K562 (cell line): ENCODE results near the gene TGFB1I1.
"Not testable (repeated sequence)": the region's sequence is repeated elsewhere in the genome, so short reads cannot be mapped to it uniquely, and the experiment has no call there.

Source experiments
- CREM ChIP-seq: IDR thresholded peaks from 2 replicates; pipeline ENCODE4 v1.6.1; 2014; ENCODE audit warnings: antibody characterized with exemption, low read depth
- DIDO1 ChIP-seq: fragments of 450-650 bp; IDR thresholded peaks from 2 replicates; pipeline ENCODE4 v1.6.1; 2016; ENCODE audit warnings: low read depth, missing biosample characterization, missing genetic modification characterization
- ELF4 ChIP-seq: fragments of 450-650 bp; formaldehyde crosslinking; IDR thresholded peaks from 2 replicates; pipeline ENCODE4 v1.4.0; 2022; ENCODE audit warnings: missing genetic modification characterization
- JUND ChIP-seq, 2 experiments: IDR thresholded peaks; 2 replicates in 1 of 2; 3 replicates in 1 of 2; pipeline ENCODE4 v1.6.1; 2011; ENCODE audit warnings: borderline replicate concordance in 2 of 2, low read depth in 2 of 2, low read length in 2 of 2, improper control_type of control experiment in 1 of 2, missing biosample characterization in 1 of 2, missing genetic modification characterization in 1 of 2, missing genetic modification reagents in 1 of 2
- NCOA2 ChIP-seq, 2 experiments: fragments of 450-650 bp; IDR thresholded peaks; 2 replicates each; pipeline ENCODE4 v1.6.1; 2018; ENCODE audit warnings: mild to moderate bottlenecking in 2 of 2, moderate library complexity in 1 of 2; ENCODE audit not compliant: partially characterized antibody in 2 of 2
- POLR2A ChIP-seq: fragments of 450-650 bp; conservative IDR thresholded peaks from 2 replicates; pipeline ENCODE4 v1.6.1; 2016
- SIRT6 ChIP-seq: IDR thresholded peaks from one replicate; pipeline ENCODE4 v1.6.1; 2012; ENCODE audit warnings: low read depth, mild to moderate bottlenecking, control low read depth, inconsistent platforms, low read length, moderate library complexity
- SMAD4 ChIP-seq: fragments of 250-450 bp; sonication (Bioruptor Pico); conservative IDR thresholded peaks from 2 replicates; pipeline ENCODE4 v1.8.0; 2021; ENCODE audit warnings: inconsistent platforms, mild to moderate bottlenecking, moderate library complexity
- ZNF436 ChIP-seq: fragments of 250-450, 450-650 bp; sonication (Bioruptor Pico); formaldehyde crosslinking; IDR thresholded peaks from 2 replicates; pipeline ENCODE4 v1.7.0; 2020; ENCODE audit warnings: mild to moderate bottlenecking
- ZNF707 ChIP-seq: fragments of 250-450 bp; sonication (Bioruptor Pico); conservative IDR thresholded peaks from 2 replicates; pipeline ENCODE4 v1.8.0; 2022; ENCODE audit warnings: inconsistent platforms, mild to moderate bottlenecking, moderate library complexity

GRCh38 chr16:31445931-31446330 lies 26.0 kb upstream of the TGFB1I1 start:
- not testable (repeated sequence) for TF ChIP-seq POLR2A; JUND (IDR thresholded peaks at IDR 0.05; ENCODE audit: borderline replicate concordance, low read depth, low read length); JUND (tag; IDR thresholded peaks at IDR 0.05; ENCODE audit: borderline replicate concordance, low read depth, low read length); NCOA2 (IDR thresholded peaks at IDR 0.05; ENCODE audit: partially characterized antibody in 2 of 2); SMAD4 (CRISPR knock-in tag); SIRT6; ELF4; ZNF436 (CRISPR knock-in tag); CREM; ZNF707; DIDO1 (tag)
